HL-60 (cell line): ENCODE measurements around the gene KRT6A.

Experiments
- DNase-seq, 2 experiments: peaks; one replicate each; pipeline ENCODE4 v3.0.0-alpha.2; 2010 to 2020; ENCODE audit warnings: low read depth in 1 of 2, low spot score in 1 of 2
- H3K27ac ChIP-seq: fragments of 250-450 bp; sonication (Bioruptor Pico); replicated peaks from 2 replicates; pipeline ENCODE4 v1.5.1; 2020; ENCODE audit warnings: mild to moderate bottlenecking, moderate library complexity
- H3K27me3 ChIP-seq: fragments of 250-450 bp; sonication (Bioruptor Pico); 2 replicates; pipeline ENCODE4 v1.5.1; 2021; ENCODE audit warnings: mild to moderate bottlenecking, moderate library complexity; ENCODE audit not compliant: insufficient read depth, poor library complexity, severe bottlenecking
- H3K4me3 ChIP-seq: replicated peaks from 2 replicates; pipeline ENCODE4 v1.5.1; 2011; ENCODE audit warnings: mild to moderate bottlenecking, control low read depth, low read length; ENCODE audit not compliant: insufficient read depth
- GABPA ChIP-seq: IDR thresholded peaks from 2 replicates; pipeline ENCODE4 v1.6.1; 2012; ENCODE audit warnings: low read depth
- POLR2AphosphoS5 ChIP-seq: IDR thresholded peaks from 2 replicates; pipeline ENCODE4 v1.6.1; 2012; ENCODE audit warnings: low read depth
- REST ChIP-seq: IDR thresholded peaks from 2 replicates; pipeline ENCODE4 v1.6.1; 2012; ENCODE audit warnings: low read depth; ENCODE audit not compliant: insufficient replicate concordance
- SPI1 ChIP-seq: IDR thresholded peaks from 2 replicates; pipeline ENCODE4 v1.6.1; 2012; ENCODE audit warnings: low read depth, mild to moderate bottlenecking, borderline replicate concordance
- TF ChIP-seq, protein P1 (sequence below): IDR thresholded peaks from one replicate; pipeline ENCODE4 v1.5.1; 2011; ENCODE audit warnings: low read length, control low read depth, inconsistent platforms; ENCODE audit not compliant: insufficient read depth

KRT6A gene

GRCh38 chr12:52440821-52441319, 52.2 kb downstream of the KRT6A start:
- Histone ChIP-seq H3K4me3 (no peak overlapping the region), H3K27me3 (peaks cover 4% of the 10 kb centered on the region), H3K27ac (no peak overlapping the region)
- no peak for DNase-seq
- no peak for TF ChIP-seq POLR2AphosphoS5
- no peak for TF ChIP-seq REST
- no peak for TF ChIP-seq SPI1

DNA sequence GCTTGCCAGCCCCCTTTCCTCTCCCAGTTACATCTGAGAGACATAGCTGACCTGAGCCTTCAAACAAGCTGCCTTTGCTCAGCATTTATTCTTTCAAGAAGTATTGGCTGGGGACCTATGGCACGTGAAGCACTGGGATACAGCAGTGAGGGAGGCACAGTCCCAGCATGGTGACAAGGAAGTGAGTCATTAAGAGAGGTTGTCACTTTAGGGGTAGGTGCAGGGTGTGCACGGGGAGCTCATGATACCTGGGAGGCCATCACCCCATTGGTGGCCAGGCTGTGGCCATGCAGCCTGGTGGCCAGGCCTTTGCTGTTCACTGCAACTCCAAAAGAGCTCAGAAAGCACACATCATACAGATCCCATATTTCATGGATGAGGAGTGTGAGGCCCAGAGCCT, 53.2 kb downstream of the KRT6A start:
- Histone ChIP-seq H3K27ac (no peak overlapping the region), H3K27me3 (peaks cover 2% of the 10 kb centered on the region), H3K4me3 (no peak overlapping the region)
- TF ChIP-seq POLR2AphosphoS5 (no peak), GABPA (no peak), SPI1 (no peak), REST (no peak)
- TF ChIP-seq, protein P1, sequence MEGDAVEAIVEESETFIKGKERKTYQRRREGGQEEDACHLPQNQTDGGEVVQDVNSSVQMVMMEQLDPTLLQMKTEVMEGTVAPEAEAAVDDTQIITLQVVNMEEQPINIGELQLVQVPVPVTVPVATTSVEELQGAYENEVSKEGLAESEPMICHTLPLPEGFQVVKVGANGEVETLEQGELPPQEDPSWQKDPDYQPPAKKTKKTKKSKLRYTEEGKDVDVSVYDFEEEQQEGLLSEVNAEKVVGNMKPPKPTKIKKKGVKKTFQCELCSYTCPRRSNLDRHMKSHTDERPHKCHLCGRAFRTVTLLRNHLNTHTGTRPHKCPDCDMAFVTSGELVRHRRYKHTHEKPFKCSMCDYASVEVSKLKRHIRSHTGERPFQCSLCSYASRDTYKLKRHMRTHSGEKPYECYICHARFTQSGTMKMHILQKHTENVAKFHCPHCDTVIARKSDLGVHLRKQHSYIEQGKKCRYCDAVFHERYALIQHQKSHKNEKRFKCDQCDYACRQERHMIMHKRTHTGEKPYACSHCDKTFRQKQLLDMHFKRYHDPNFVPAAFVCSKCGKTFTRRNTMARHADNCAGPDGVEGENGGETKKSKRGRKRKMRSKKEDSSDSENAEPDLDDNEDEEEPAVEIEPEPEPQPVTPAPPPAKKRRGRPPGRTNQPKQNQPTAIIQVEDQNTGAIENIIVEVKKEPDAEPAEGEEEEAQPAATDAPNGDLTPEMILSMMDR, result no peak
- no peak for DNase-seq

GRCh38 chr12:52439420-52439819, 53.6 kb downstream of the KRT6A start:
- Histone ChIP-seq H3K4me3 (no peak overlapping the region), H3K27me3 (peaks cover 2% of the 10 kb centered on the region), H3K27ac (no peak overlapping the region)
- TF ChIP-seq SPI1, result no peak
- no peak for TF ChIP-seq GABPA
- TF ChIP-seq REST, result no peak
- TF ChIP-seq, protein P1, result no peak
- no peak for TF ChIP-seq POLR2AphosphoS5
- DNase-seq, result no peak
